IgD-negative memory B cell (primary cell): ENCODE data around the gene MRPS12. TPM values are rescaled to one million over a fixed set of nuclear protein-coding genes. Genes with fewer than 3 reads are reported as not detected.
A peak's percentile ranks its signal among the peaks of the same experiment; 100 is the strongest.
"Not testable (repeated sequence)": the region's sequence is repeated elsewhere in the genome, so short reads cannot be mapped to it uniquely, and the experiment has no call there.

ENCODE experiments used
- H3K27ac Mint-ChIP-seq, 3 donors: one replicate each; pipeline ENCODE4 v1.8.0; 2020 to 2022; ENCODE audit warnings: mild to moderate bottlenecking in 3 of 3, mixed read lengths in 3 of 3, moderate library complexity in 1 of 3
- H3K27me3 Mint-ChIP-seq: one replicate; pipeline ENCODE4 v1.8.0; 2021; ENCODE audit warnings: mixed read lengths
- H3K36me3 Mint-ChIP-seq: one replicate; pipeline ENCODE4 v1.8.0; 2020; ENCODE audit warnings: mild to moderate bottlenecking, mixed read lengths
- H3K4me1 Mint-ChIP-seq, 3 donors: one replicate each; pipeline ENCODE4 v1.8.0; 2020 to 2022; ENCODE audit warnings: mixed read lengths in 3 of 3, mild to moderate bottlenecking in 1 of 3
- H3K4me3 Mint-ChIP-seq, 4 donors: one replicate each; pipeline ENCODE4 v1.8.0; 2020 to 2022; ENCODE audit warnings: mild to moderate bottlenecking in 4 of 4, mixed read lengths in 4 of 4, moderate library complexity in 3 of 4
- H3K9me3 Mint-ChIP-seq, 3 donors: one replicate each; pipeline ENCODE4 v1.8.0; 2020 to 2021; ENCODE audit warnings: mixed read lengths in 3 of 3, mild to moderate bottlenecking in 1 of 3
- polyA plus RNA-seq: library from polyadenylated mRNA; unstranded; fragments of 300-500 nt; fragmentation: Illumina TruSeq; gene quantifications from one replicate; pipeline ENCODE4 v1.2.3, GENCODE V29; 2021

The MRPS12 gene
- 75.4 TPM for polyA plus RNA-seq

DNA sequence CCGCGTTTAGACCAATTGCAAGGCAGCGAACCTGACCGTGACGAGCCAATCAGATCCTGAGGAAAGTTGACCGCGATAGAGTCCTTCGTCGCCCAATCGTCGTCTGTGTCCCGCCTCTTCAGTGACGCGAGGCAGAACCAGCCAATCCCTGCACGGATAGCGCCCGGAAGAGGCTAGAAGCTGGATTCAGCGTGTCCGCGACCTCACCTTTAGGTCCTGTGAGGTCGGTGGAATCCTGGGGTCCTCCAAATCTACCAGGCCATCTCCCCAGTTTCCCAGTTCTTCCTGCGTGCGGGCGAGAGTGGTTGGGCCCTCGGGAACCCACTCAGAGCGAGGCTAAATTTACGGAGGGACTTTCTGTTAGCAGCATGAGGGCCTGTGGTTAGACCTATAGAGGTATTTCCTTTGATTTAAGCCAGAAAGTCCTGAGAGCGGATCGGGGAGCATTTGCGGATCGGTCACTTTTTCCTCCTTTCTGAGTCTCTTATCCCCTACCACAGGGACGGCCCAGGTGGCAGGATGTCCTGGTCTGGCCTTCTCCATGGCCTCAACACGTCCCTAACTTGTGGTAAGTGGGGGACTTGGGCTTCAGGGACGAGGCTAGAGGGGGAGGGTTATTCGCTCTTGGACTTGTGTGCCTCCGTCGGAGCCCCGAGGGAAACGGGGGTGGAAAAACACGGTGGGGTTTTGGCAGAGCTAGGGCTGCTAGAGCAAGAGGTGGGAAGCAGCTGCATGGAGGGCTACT is at the start of gene MRPS12:
TSS of gene MRPS12 (plus strand) at position 169 of the 745 bp plus-strand sequence. CDS start at position 520, 351 bp downstream.
- H3K9me3 Mint-ChIP-seq, result peaks cover 0 to 6% (median 0%) of the 10 kb centered on the region in 3 donors
- no peaks in the 10 kb centered on the region for H3K27me3 Mint-ChIP-seq
- H3K4me1 Mint-ChIP-seq, result peaks cover 17 to 22% (median 20%) of the 10 kb centered on the region in 3 donors
- H3K36me3 Mint-ChIP-seq, result peaks cover 4% of the 10 kb centered on the region
- peak within 1 kb of the TSS; percentile 93 to 100 (median 98) for H3K4me3 Mint-ChIP-seq
- H3K27ac Mint-ChIP-seq, result peak within 1 kb of the TSS; percentile 89 to 99 (median 97)

- peak overlapping the region in 1 of 3 donors; percentile 67 for H3K27ac Mint-ChIP-seq
- H3K4me1 Mint-ChIP-seq, result peaks cover 6 to 20% (median 15%) of the 10 kb centered on the region in 3 donors
- peaks cover 2% of the 10 kb centered on the region for H3K27me3 Mint-ChIP-seq
- H3K4me3 Mint-ChIP-seq, result no peak overlapping the region
- H3K9me3 Mint-ChIP-seq, result no peaks in the 10 kb centered on the region
- H3K36me3 Mint-ChIP-seq, result peaks cover 4% of the 10 kb centered on the region
Observed at GRCh38 chr19:38883286-38883685, 47.5 kb upstream of the MRPS12 start.

DNA sequence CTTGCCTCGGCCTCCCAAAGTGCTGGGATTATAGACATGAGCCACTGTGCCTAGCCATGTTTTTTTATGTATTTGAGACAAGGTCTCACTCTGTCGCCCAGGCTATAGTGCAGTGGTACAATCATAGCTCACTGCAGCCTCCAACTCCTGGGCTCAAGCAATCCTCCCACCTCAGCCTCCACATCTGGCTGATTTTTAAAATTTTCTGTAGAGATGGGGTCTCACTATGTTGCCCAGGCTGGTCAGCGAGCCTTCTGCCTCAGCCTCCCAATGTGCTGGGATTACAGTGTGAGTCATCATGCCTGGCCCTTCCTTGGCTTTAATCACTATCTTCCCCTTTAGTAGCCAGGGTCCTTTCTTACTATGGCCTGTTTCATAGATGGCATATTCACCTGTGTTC is 46.1 kb upstream of the MRPS12 start:
- not testable (repeated sequence) for H3K27me3 Mint-ChIP-seq, H3K27ac Mint-ChIP-seq, H3K4me3 Mint-ChIP-seq, H3K36me3 Mint-ChIP-seq, H3K9me3 Mint-ChIP-seq
- peaks cover 5 to 13% (median 10%) of the 10 kb centered on the region in 3 donors for H3K4me1 Mint-ChIP-seq

DNA sequence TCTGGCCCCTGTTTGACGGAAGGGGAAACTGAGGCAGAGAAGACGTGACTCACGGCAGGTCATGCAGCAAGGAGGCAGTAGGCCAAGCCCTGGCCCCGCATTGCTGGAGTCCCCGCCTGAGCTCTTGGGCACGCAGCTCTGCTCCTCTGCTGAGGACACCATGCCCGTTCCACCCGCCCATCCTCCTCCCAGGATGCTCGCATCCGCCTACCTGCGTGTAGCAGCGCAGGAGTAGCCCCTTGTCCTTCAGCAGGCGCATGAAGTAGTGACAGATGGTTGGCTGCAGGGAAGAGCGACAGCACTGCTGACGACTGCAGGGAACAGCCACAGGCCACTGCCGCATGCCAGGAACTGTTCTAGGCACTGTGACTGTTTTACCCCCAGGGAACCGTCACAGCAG is 41.9 kb upstream of the MRPS12 start:
- Mint-ChIP-seq H3K4me3 (no peak overlapping the region), H3K36me3 (peaks cover 2% of the 10 kb centered on the region), H3K9me3 (no peaks in the 10 kb centered on the region), H3K4me1 (peaks cover 3 to 5% (median 4%) of the 10 kb centered on the region in 3 donors), H3K27ac (peak overlapping the region in 1 of 3 donors; percentile 16), H3K27me3 (no peaks in the 10 kb centered on the region)

DNA sequence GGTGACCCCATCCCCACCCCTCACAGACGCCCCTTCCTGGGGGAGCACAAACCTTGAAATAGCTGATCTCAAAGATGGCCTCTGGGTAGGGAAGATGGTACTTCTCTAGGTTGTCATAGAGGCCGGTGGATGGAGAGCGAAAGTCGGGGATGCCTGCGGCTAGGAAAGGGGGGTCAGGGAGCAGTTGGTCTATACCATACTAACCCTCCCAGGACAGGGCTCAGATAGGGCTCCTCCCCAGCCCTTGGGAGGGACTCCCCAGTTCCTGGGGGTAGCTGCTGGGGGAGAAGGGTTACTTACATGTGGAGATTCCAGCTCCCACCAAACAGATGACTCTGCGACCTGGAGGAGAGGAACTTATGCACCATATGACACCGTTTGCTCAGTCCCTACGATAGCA is 40.9 kb upstream of the MRPS12 start:
- no peaks in the 10 kb centered on the region for H3K27me3 Mint-ChIP-seq
- no peak overlapping the region for H3K4me3 Mint-ChIP-seq
- no peak overlapping the region for H3K27ac Mint-ChIP-seq
- peaks cover 4 to 5% (median 5%) of the 10 kb centered on the region in 3 donors for H3K4me1 Mint-ChIP-seq
- no peaks in the 10 kb centered on the region for H3K9me3 Mint-ChIP-seq
- peaks cover 2% of the 10 kb centered on the region for H3K36me3 Mint-ChIP-seq

GRCh38 chr19:38890686-38891085 is 40.1 kb upstream of the MRPS12 start:
- Mint-ChIP-seq H3K4me3 (no peak overlapping the region), H3K4me1 (peaks cover 4 to 5% (median 5%) of the 10 kb centered on the region in 3 donors), H3K9me3 (no peaks in the 10 kb centered on the region), H3K27ac (no peak overlapping the region), H3K36me3 (peaks cover 2% of the 10 kb centered on the region), H3K27me3 (no peaks in the 10 kb centered on the region)

DNA sequence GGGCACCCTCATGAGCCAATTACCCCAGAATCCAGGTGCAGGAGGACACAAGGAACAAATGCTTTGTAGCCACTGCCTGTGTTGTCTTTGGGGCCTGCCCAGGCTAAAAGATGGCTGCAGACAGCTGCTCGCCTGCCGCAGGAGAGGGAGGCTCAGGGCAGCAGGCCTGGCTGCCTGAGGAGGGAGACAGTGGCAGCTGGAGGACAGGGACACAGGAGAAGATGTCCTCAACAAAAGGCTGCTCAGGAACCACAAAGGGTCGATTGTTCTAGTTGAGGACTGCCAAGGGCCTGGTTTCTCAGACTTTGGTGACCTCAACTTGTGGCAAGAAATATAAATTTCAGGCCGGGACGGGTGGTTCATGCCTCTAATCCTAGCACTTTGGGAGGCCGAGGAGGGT is 39.0 kb upstream of the MRPS12 start:
- Mint-ChIP-seq H3K36me3 (peaks cover 2% of the 10 kb centered on the region), H3K27ac (no peak overlapping the region), H3K9me3 (no peaks in the 10 kb centered on the region), H3K4me3 (no peak overlapping the region), H3K4me1 (peaks cover 4 to 5% (median 5%) of the 10 kb centered on the region in 3 donors), H3K27me3 (no peaks in the 10 kb centered on the region)

DNA sequence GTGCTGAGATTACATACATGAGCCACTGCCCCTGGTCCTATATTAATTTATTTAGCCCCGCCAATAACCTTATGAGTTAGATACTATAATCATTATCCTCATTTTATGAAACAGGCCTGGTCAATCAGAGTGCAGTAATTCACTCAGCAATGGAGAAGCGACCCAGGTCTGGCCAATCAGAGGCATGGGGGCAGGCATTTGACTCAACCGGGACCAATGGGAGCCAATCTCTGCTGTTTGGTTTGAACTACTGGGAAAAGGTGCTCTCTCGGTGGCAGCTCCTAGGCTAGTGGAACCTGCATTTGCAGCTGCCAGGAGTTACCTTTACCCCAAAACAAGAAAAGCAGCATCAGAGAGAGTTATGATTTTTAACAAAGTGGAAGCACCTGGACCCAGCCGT is 37.9 kb upstream of the MRPS12 start:
- H3K4me3 Mint-ChIP-seq, result peak overlapping the region in 1 of 4 donors; percentile 26
- no peaks in the 10 kb centered on the region for H3K9me3 Mint-ChIP-seq
- no peak overlapping the region for H3K27ac Mint-ChIP-seq
- peaks cover 2% of the 10 kb centered on the region for H3K36me3 Mint-ChIP-seq
- H3K4me1 Mint-ChIP-seq, result peaks cover 0 to 4% (median 3%) of the 10 kb centered on the region in 3 donors
- H3K27me3 Mint-ChIP-seq, result no peaks in the 10 kb centered on the region

DNA sequence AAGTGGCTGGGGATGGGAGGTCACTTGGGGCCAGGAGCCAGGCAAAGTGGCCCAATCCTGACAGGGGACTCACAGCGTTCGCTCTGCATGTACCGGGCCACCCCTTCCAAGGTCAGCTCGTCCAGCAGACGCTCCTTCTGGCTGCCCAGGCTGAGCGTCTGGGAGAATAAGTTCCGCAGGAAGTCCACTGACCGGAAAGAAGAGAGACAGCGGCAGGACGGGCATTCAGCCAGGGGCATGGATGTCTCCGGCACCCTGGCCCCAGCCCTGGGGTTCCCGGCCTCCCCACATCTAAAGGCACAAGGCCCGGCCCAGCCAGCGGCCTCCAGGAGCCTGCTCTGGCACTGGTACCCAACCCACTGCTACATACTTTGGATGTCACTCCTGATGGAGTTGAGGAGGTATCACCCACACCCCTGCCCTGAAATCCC is 37.4 kb upstream of the MRPS12 start:
- Mint-ChIP-seq H3K9me3 (no peaks in the 10 kb centered on the region), H3K4me3 (no peak overlapping the region), H3K4me1 (peaks cover 0 to 6% (median 3%) of the 10 kb centered on the region in 3 donors), H3K27ac (no peak overlapping the region), H3K27me3 (no peaks in the 10 kb centered on the region), H3K36me3 (peaks cover 2% of the 10 kb centered on the region)

DNA sequence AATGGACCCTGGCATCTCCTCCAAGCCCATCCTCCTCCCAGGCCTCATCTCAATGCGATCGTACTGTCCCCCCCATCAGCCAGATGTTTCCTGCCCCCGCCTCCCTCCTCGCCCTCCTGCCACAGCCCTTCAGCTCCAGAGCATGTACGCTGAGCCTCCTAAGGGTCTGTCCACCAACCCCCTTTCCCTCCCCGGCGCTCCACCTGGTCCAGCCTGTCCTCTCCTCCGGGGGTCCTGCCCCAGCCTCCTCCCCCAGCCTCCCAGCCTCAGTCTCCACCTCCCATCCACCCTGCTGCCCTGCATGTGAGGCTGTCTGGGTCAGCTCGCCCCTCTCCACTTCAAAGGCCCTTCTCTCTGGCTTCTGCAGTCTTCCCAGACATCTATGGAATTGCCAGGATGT is 35.8 kb upstream of the MRPS12 start:
- H3K27me3 Mint-ChIP-seq, result peaks cover 3% of the 10 kb centered on the region
- peaks cover 4 to 12% (median 8%) of the 10 kb centered on the region in 3 donors for H3K4me1 Mint-ChIP-seq
- H3K36me3 Mint-ChIP-seq, result peaks cover 2% of the 10 kb centered on the region
- no peak overlapping the region for H3K27ac Mint-ChIP-seq
- H3K4me3 Mint-ChIP-seq, result no peak overlapping the region
- no peaks in the 10 kb centered on the region for H3K9me3 Mint-ChIP-seq

GRCh38 chr19:38898788-38899446 is 31.8 kb upstream of the MRPS12 start:
- peaks cover 9 to 24% (median 22%) of the 10 kb centered on the region in 3 donors for H3K4me1 Mint-ChIP-seq
- H3K27me3 Mint-ChIP-seq, result peaks cover 3% of the 10 kb centered on the region
- peaks cover 2% of the 10 kb centered on the region for H3K36me3 Mint-ChIP-seq
- no peaks in the 10 kb centered on the region for H3K9me3 Mint-ChIP-seq
- peak overlapping the region; percentile 55 to 97 (median 94) for H3K27ac Mint-ChIP-seq
- H3K4me3 Mint-ChIP-seq, result peak overlapping the region; percentile 84 to 95 (median 91)

DNA sequence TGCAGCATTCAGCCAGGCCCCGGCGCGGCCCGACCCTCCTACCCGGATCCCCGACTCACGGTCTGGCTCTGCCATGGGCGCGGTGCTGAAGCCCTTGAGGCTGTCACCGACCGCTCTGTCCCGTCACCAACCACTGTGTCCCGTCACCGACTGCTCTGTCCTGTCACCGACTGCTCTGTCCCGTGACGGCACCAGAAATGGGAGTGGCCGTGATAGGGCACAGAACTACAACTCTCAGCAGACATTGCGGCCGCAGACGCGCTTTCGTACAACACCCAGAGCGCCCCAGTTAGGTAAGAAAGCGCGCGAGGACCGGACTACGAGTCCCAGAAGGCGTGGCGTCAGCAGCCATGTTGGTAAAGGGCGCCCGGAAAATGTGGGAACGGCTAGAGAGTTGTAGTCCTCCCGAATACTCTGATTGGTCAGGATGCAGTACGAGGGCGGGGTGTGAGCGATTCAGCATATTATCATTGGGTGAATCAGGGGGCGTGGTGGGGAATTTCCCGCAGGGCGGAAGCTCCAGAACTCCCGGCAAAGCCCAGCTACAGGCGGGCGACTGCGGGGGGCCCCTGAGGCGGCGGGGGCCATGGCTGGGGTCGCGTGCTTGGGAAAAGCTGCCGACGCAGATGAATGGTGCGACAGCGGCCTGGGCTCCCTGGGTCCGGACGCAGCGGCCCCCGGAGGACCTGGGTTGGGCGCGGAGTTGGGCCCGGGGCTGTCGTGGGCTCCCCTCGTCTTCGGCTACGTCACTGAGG is 31.1 kb upstream of the MRPS12 start, which contains the start of the genes NFKBIB and SIRT2:
TSS of gene NFKBIB (plus strand) at position 523 of the 755 bp plus-strand sequence. CDS start at position 587, 64 bp downstream.
TSS of gene SIRT2 (minus strand) at position 172 of the 755 bp plus-strand sequence. CDS start at position 75, 97 bp downstream.
- Mint-ChIP-seq H3K9me3 (no peaks in the 10 kb centered on the region), H3K27ac (peak within 1 kb of the TSS; percentile 55 to 97 (median 94)), H3K36me3 (peaks cover 7% of the 10 kb centered on the region), H3K4me3 (peak within 1 kb of the TSS; percentile 84 to 95 (median 91)), H3K27me3 (peaks cover 3% of the 10 kb centered on the region), H3K4me1 (peaks cover 13 to 29% (median 27%) of the 10 kb centered on the region in 3 donors)

GRCh38 chr19:38900202-38900629 is 30.5 kb upstream of the MRPS12 start:
- H3K4me1 Mint-ChIP-seq, result peaks cover 13 to 29% (median 26%) of the 10 kb centered on the region in 3 donors

GRCh38 chr19:38900743-38901190 is 30.0 kb upstream of the MRPS12 start:
- Mint-ChIP-seq H3K9me3 (no peaks in the 10 kb centered on the region), H3K4me1 (peaks cover 13 to 29% (median 26%) of the 10 kb centered on the region in 3 donors), H3K27ac (peak overlapping the region; percentile 53 to 97 (median 55)), H3K36me3 (peaks cover 8% of the 10 kb centered on the region), H3K4me3 (peak overlapping the region; percentile 84 to 95 (median 91)), H3K27me3 (peaks cover 3% of the 10 kb centered on the region)

More at GRCh38 chr19:38900202-38900629, 30.5 kb upstream of the MRPS12 start:
- H3K27me3 Mint-ChIP-seq, result peaks cover 3% of the 10 kb centered on the region
- peak overlapping the region; percentile 84 to 95 (median 91) for H3K4me3 Mint-ChIP-seq
- H3K27ac Mint-ChIP-seq, result peak overlapping the region; percentile 55 to 97 (median 94)
- peaks cover 7% of the 10 kb centered on the region for H3K36me3 Mint-ChIP-seq
- H3K9me3 Mint-ChIP-seq, result no peaks in the 10 kb centered on the region
